ENCODE measurements around the gene ZNF578.
"Not testable (repeated sequence)": the region's sequence is repeated elsewhere in the genome, so short reads cannot be mapped to it uniquely, and the experiment has no call there.

The ZNF578 gene

DNA sequence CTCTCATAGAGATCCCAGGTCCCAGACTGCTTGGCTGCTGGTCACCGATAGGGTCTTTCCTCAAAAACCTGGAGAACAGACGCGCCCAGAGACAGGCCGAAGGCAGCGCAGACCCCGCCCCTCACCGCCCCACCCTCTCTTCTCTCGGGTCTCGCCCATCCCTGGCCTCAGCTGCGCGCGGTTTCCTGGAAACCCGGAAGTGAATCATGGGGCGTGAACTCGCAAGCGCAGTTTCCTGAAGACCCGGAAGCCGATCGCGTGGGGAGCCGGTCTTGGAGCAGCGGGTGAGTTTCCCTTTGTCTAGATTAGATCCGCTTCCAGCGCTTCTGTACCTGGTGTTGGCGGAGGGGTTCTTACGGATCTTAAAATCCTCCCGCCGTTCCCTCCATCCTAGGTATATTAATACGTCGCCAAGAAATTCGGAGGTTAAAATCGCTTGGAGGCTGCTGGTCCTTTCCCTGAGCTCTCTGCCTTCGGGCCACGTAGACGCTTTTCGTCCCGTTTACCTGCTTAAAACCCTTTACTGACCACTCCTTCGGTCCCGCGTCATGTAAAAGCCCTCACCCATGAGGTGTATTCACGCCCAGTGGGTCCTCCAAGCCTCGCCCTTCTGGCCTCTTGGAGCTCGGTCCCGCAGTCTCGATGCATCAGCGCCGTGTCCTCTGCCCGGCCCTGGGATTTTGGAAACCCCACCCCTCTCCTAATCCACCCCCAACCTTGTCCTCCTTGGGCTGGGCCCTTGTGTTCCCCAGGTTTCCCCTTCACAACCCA lies at the start of gene ZNF578:
TSS of gene ZNF578 (plus strand) at position 230 of the 771 bp plus-strand sequence. CDS start 48,293 bp downstream, outside the sequence.
- DNase-seq: peak; percentile 84

DNA sequence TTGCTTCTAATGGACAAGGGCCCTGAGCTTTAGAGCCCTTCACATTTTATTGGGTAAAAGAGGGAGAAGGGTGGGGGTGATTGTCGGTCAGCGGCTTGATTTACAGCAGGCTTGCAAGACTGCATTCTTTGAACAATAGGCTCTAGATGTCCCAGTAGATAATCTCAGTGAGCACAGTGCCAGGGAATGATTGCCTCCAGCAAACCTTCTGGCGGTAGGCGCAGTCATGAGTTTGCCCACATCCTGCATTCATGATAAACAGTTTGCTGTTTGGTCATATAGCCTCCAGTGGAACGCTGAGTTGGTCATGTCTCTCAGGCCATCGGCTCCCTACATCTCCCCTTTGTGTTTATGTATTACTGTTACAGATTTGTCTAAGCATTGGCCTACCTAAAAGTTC lies 43.1 kb upstream of the ZNF578 start:
- no peak for DNase-seq

DNA sequence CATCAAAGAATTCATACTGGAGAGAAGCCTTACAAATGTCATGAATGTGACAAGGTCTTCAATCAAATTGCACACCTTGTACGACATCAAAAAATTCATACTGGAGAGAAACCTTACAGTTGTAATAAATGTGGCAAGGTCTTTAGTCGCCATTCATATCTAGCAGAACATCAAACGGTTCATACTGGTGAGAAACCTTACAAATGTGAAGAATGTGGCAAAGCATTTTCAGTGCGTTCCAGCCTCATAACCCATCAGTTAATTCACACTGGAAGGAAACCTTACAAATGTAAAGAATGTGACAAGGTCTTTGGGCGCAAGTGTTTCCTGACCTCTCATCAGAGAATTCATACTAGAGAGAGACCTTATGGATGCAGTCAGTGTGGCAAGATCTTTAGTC lies 37.6 kb upstream of the ZNF578 start:
- no peak for DNase-seq

DNA sequence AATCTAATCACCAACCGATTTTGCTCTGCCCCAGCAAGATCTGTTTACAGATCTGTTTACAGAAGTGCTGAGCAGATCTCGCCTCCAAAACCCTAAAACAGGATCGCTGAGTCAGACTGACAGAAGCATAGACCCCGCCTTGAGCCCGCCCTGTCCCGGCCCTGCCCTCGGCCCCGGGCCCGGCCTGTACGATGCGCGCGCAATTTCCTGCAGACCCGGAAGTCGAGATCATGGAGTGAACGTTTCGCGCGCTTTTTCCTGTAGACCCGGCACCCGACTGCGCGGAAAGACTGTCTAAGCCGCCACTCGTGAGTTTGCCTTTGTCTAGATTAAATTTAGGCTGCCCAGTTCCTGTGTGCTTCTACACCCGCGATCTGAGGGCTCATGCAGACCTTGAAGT lies 24.4 kb upstream of the ZNF578 start, which contains the start of gene ZNF534:
TSS of gene ZNF534 (plus strand) at position 212 of the 400 bp plus-strand sequence. CDS start 2,327 bp downstream, outside the sequence.
- DNase-seq: no peak

DNA sequence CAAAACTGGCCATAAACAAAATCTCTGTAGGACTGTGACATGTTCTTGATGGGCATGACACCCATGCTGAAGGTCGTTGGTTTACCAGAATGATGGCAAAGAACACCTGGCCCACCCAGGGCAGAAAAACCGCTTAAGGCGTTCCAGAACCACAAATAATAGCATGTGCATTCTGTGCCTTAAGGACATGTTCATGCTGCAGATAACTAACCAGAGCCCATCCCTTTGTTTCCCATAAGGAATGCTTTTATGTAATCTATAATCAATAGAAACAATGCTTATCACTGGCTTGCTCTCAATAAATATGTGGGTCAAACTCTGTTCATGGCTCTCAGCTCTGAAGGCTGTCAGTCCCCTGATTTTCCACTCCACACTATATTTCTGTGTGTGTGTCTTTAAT lies 11.2 kb upstream of the ZNF578 start:
- no peak for DNase-seq

DNA sequence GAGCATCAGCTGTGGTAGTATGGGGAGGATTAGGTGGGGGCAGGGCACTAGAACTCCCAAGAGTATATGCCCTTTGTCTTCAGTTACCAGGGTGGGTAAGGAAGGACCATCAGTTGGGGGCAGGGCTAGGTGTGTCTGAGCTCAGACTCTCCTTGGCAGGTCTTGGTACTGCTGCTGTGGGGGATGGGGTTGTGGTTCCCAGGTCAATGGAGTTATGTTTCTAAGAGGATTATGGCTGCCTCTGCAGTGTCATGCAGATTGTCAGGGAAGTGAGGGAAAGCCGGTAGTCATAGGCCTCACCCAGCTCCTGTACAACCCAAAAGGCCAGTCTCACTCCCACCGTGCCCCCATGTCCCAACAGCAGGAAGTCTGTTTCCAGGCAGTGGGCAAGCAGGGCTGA lies 8.8 kb upstream of the ZNF578 start:
- no peak for DNase-seq

DNA sequence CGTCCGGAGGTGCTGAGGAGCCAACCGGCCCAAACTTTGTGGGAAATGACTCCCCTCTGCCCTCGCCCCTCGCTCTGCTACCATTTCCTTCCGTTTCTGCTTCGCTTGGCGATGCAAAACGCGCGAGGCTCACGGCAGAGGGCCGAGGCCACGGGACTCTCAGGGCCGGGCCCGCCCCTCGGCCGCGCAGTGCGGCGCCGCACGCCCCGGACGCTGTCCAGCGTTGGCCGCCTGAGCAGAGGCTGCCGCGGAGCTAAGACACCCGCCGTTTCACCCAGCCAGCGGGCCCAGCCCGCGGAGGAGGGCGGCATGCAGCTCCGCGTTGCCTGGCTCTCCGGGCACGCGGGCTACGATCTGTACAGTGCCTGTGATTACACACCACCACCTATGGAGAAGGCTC lies 2.1 kb upstream of the ZNF578 start:
- no peak for DNase-seq

DNA sequence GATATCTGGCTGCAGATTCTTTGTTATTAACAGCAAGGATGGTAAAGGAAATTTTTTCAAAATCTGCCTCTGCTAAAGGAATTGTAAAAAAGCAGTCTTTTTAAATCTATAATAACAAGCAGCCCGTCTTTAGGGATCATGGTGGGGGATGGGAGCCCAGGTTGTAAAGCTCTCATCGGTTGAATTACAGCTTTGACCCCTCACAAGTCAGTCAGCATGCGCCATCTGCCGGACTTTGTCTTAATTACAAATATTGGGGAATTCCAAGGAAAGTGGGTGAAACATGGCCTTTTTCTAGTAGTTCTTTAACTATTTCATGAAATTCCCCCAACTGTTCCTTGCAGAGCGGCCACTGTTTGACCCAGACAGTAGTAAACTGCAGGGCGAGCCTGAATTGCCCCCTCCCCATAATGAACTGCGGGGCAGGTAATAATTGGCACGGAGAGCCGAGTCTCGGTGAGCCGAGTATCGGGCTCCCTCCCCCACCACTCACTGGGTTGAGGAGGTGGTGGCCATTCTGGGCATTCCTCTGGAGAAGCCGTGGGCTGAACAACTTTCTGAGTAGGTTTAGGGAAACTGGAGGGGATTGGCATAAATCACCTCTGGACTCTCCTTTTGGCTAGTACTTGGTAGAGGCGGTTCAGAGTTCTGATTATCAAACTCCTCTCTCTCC lies 11.6 kb downstream of the ZNF578 start:
- DNase-seq: no peak

DNA sequence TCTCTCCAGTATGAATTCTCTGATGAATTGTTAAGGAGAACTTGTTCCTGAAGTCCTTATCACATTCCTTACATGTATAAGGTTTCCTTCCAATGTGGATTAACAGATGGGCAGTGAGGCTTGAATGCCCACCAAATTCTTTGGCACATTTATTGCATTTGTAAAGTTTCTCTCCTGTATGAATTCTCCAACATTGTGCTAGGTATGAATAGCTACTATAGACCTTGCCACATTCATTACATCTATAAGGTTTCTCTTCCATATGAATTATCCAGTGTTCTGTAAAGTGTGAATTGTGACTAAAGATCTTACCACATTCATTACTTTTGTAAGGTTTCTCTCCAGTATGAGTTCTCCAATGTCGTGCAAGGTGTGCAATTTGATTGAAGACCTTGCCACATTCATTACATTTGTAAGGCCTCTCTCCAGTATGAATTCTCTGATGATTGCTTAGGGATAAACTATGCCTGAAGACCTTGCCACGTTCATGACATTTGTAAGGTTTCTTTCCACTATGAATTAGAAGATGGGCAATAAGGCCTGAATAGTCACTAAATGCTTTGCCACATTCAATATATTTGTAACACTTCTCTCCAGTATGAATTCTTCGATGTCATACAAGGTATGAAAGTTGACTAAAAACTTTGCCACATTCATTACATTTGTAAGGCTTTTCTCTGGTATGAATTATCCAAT lies 20.4 kb downstream of the ZNF578 start:
- no peak for DNase-seq

DNA sequence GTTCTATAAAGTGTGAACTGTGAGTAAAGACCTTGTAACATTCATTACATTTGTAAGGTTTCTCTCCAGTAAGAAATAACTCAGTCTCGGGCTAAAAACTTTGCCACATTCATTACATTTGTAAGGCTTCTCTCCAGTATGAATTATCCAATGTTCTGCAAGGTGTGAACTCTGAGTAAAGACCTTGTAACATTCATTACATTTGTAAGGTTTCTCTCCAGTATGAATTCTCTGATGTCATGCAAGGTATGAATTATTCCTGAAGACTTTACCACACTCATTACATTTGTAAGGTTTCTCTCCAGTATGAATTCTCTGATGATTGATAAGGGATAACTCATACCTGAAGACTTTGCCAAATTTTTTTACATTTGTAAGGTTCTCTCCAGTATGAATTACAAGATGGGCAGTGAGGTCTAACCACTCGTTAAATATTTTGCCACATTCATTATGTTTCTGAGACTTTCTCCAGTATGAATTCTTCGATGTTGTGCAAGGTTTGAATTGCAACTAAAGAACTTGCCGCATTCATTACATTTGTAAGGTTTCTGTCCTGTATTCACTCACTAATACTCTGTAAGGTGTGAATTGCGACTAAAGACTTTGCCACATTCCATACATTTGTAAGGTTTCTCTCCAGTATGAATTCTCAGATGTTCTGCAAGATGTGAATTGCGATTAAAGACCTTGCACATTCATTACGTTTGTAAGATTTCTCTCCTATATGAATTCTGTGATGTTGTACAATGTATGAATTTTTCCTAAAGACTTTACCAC lies 21.2 kb downstream of the ZNF578 start:
- DNase-seq: no peak

DNA sequence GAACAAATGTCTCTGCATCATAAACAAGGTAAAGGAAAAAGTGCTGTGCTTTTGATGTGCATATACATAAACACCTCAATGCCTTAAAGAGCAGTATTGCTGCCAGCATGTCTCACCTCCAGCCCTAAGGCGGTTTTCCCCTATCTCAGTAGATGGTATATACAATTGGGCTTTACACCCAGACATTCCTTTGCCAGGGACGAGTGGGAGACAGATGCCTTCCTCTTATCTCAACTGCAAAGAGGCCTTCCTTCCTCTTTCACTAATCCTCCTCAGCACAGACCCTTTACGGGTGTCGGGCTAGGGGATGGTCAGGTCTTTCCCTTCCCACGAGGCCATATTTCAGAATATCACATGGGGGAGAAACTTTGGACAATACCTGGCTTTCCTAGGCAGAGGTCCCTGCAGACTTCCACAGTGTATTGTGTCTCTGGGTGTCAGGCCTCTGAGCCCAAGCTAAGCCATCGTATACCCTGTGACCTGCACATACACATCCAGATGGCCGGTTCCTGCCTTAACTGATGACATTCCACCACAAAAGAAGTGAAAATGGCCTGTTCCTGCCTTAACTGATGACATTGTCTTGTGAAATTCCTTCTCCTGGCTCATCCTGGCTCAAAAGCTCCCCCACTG lies 30.9 kb downstream of the ZNF578 start:
- DNase-seq: not testable (repeated sequence)

DNA sequence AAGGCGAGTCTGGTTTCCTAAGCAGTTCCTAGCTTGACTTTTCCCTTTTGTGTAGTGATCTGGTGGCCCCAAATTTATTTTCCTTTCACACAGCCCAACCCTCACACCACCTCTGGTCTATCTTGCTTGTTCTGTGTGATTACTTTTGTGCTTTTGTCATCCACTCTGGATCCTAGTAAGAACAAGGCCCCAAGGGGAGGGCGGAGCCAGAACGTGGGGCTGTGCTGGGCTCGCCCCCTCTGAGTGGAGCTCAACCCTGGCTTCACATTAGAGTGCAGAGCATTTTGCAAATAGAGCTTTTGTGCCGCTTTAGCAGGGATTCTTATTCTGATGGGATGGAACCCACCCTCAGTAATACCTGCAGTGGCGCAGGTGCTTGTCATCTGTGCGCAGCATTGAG lies 31.7 kb downstream of the ZNF578 start:
- not testable (repeated sequence) for DNase-seq

DNA sequence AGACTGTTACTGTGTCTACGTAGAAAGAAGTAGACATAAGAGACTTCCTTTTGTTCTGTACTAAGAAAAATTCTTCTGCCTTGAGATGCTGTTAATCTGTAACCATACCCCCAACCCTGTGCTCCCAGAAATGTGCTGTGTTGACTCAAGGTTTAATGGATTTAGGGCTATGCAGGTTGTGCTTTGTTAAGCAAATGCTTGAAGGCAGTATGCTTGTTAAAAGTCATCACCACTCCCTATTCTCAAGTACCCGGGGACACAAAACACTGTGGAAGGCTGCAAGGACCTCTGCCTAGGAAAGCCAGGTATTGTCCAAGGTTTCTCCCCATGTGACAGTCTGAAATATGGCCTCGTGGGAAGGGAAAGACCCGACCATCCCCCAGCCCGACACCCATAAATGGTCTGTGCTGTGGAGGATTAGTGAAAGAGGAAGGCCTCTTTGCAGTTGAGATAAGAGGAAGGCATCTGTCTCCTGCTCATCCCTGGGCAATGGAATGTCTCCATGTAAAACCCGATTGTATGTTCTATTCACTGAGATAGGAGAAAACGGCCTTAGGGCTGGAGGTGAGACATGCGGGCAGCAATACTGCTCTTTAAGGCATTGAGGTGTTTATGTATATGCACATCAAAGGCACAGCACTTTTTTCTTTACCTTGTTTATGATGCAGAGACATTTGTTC lies 32.3 kb downstream of the ZNF578 start:
- not testable (repeated sequence) for DNase-seq

DNA sequence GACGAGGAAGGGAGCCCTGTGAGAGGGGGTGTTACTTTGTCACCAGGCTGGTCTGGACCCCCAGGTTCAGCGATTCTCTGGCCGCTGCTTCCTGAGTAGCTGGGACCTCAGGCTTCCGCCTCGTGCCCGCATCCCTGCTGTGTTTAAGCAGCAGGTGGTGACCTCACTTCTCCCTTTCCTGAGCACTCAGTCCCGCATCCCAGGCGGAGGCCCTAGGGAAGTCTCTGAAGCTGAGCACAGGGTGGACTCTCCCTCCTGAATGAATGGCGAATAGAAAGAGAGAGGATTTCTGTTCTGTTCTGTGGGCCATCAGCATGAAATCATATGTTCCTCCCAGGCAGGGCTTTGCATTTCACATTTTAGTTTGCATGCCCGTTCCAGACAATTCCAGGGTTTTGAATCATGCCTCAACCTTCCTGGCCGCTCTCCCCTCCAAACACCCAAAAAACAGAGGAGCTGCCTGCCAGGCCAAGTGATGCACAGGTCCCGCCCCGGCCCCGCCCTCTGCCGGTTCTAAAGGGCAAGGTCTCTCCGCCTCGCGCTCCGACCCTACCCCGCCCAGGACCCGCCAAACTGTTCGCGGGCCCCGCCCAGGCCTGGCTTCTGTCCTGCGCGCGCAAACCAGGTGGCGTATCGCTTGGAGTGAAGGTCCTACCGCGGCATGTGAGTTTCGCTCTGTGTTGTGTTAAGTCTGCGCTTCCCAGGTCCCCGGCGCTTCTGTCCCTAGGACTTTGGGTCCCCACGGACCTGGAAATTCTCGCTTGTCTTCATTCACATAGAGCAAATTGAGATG lies 39.0 kb downstream of the ZNF578 start:
- no peak for DNase-seq

DNA sequence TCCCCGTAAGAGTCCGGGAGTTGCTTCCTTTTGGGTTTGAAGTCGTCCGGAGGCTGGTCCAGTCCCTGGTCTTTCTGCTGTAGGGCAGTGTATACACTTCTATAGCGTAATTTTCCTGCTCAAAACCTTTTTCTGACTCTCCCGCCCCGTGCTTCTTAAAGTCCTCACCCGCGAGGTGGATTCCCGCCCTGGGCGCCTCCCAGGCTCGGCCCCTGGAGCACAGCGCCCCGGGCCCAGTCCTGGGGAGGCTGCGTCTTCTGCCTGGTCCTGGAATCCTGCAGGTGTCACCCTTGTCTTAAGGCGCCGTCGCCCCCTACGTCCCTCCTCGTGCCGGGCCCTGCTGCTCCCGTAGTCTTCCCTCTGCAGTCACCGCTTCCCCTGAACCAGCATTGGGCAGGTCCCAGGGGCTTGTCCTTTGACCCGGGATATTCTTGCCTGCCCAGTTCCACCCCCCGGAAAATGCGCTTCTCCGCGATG lies 39.7 kb downstream of the ZNF578 start:
- DNase-seq: no peak

DNA sequence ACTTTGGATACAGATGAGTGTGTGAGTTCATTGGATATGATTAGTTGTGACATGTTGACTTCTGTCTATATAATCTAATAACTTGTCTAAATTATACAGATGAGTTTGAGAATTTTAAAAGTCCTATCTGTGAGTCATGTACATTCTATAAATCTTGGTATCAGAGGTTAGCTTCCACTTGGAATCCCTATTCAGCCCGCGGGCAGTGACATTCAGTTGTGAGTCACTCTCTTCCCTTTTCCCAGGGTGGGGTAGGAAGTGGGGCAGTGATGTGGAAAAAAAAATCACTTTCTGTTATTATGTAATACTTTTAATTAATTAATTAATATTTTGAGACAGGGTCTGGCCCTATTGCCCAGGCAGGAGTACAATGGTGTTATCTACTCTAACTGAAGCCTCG lies 41.2 kb downstream of the ZNF578 start:
- no peak for DNase-seq

DNA sequence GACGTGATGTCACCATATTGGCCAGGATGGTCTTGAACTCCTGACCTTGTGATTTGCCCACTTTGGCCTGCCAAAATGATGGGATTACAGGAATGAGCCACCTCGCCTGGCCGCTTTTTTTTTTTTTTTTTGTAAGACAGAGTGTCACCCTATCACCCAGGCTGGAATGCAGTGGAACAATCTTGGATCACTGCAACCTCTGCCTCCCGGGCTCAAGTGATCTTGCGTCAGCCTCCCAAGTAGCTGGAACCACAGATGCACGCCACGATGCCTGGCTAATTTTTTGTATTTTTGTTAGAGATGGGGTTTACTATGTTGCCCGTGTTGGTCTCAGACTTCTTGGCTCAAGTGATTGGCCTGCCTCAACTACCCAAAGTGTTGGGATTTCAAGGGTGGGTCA lies 45.2 kb downstream of the ZNF578 start:
- no peak for DNase-seq

DNA sequence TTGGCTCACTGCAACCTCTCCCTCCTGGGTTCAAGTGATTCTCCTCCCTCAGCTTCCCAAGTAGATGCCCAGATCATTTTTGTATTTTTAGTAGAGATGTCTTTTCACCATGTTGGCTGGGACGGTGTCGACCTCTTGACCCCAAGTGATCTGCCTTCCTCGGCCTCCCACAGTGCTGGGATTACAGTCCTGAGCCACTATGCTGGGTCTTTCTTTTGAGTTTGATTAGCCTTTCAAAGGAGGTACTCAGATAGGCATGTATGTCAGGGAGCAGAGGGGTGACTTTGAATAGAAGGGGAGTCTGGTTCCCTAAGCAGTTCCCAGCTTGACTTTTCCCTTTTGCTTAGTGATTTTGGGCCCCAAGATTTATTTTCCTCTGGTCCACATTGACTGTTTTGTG lies 47.1 kb downstream of the ZNF578 start:
- DNase-seq: not testable (repeated sequence)

DNA sequence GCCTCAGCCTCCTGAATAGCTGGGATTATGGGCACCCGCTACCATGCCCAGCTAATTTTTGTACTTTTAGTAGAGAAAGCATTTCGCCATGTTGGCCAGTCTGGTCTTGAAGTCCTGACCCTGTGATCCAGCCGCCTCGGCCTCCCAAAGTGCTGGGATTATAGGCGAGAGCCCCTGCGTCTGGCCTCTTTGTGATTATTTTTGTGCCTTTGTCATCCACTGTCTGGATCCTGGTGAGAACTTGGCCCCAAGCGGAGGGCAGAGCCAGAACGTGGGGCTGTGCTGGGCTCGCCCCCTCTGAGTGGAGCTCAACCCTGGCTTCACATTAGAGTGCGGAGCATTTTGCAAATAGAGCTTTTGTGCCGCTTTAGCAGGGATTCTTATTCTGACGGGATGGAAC lies 47.6 kb downstream of the ZNF578 start:
- DNase-seq: not testable (repeated sequence)

DNA sequence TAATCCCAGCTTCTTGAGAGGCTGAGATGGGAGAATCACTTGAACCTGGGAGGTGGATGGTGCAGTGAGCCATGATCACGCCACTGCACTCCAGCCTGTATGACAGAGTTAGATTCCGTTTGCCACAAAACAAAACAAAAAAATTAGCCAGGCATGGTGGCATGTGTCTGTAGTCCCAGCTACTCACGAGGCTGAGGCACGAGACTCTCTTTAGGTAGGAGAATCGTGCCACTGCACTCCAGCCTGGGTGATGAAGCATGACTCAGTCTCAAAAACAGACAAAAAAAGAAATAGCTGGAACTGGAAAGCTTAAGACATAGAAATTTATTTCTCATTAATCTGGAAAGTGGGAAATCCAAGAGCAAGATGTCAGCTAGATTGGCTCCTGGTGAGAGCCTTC lies 53.9 kb downstream of the ZNF578 start:
- DNase-seq: no peak

DNA sequence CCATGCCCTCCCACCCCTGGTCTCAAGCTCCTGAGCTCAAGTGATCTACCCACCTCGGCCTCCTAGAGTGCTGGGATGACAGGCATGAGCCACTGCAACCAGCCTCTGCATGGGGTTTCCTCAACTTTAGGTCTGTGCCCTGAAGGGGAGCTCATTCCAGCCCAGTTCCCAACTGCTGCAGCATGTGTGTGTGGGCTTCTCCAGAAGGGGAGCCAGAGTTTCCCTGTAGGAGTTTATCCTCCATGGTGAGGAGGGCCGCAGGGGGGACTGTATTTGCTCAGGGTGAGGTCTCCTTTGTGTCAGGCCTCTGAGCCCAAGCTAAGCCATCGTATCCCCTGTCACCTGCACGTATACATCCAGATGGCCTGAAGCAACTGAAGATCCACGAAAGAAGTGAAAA lies 62.8 kb downstream of the ZNF578 start:
- no peak for DNase-seq

Measured in fibroblast of upper back skin (primary cell).